ENCODE results near the gene FXR1. TPM values are rescaled to one million over a fixed set of nuclear protein-coding genes. Genes with fewer than 3 reads are reported as not detected.

The FXR1 gene
- total RNA-seq, 1 experiment from 2014 or later = 123 TPM

GRCh38 chr3:180888992-180889560, 23.4 kb upstream of the FXR1 start:
- Histone ChIP-seq H3K27me3 (ENCODE audit: low read length) (no peaks in the 10 kb centered on the region), H3K27ac (ENCODE audit: low read length) (no peak overlapping the region), H3K4me2 (ENCODE audit: low read depth, low read length, poor library complexity, severe bottlenecking) (no peak overlapping the region), H3K9me3 (ENCODE audit: low read length) (no peaks in the 10 kb centered on the region), H3K4me3 (ENCODE audit: low read length) (no peak overlapping the region), H4K20me1 (ENCODE audit: insufficient read depth, low read depth, low read length) (no peaks in the 10 kb centered on the region), H3K4me1 (ENCODE audit: low read length) (no peaks in the 10 kb centered on the region), H3K9ac (ENCODE audit: low read length) (no peak overlapping the region), H3K79me2 (ENCODE audit: low read length) (no peaks in the 10 kb centered on the region), H2AFZ (ENCODE audit: low read length) (no peak overlapping the region), H3K9me2 (replicated peaks; ENCODE audit: insufficient read depth, low read length) (no peaks in the 10 kb centered on the region), H3K36me3 (ENCODE audit: insufficient read depth, low read length) (no peaks in the 10 kb centered on the region)
- DNase-seq = no peak

GRCh38 chr3:180898572-180898971, 13.9 kb upstream of the FXR1 start:
- no peak overlapping the region for H3K4me3 ChIP-seq (ENCODE audit: low read length)
- DNase-seq = no peak
- H3K9me3 ChIP-seq (ENCODE audit: low read length) = no peaks in the 10 kb centered on the region
- no peak overlapping the region for H3K4me2 ChIP-seq (ENCODE audit: low read depth, low read length, poor library complexity, severe bottlenecking)
- H2AFZ ChIP-seq (ENCODE audit: low read length) = no peak overlapping the region
- H3K9me2 ChIP-seq (replicated peaks; ENCODE audit: insufficient read depth, low read length) = no peaks in the 10 kb centered on the region
- no peaks in the 10 kb centered on the region for H3K79me2 ChIP-seq (ENCODE audit: low read length)
- no peak overlapping the region for H3K27ac ChIP-seq (ENCODE audit: low read length)
- no peaks in the 10 kb centered on the region for H3K4me1 ChIP-seq (ENCODE audit: low read length)
- H4K20me1 ChIP-seq (ENCODE audit: insufficient read depth, low read depth, low read length) = no peaks in the 10 kb centered on the region
- no peaks in the 10 kb centered on the region for H3K27me3 ChIP-seq (ENCODE audit: low read length)
- H3K36me3 ChIP-seq (ENCODE audit: insufficient read depth, low read length) = no peaks in the 10 kb centered on the region
- H3K9ac ChIP-seq (ENCODE audit: low read length) = no peak overlapping the region

- Histone ChIP-seq H3K4me1 (ENCODE audit: low read length) (peaks cover 21% of the 10 kb centered on the region), H3K4me2 (ENCODE audit: low read depth, low read length, poor library complexity, severe bottlenecking) (no peak overlapping the region), H3K27me3 (ENCODE audit: low read length) (no peaks in the 10 kb centered on the region), H2AFZ (ENCODE audit: low read length) (no peak overlapping the region), H3K9me2 (replicated peaks; ENCODE audit: insufficient read depth, low read length) (no peaks in the 10 kb centered on the region), H3K27ac (ENCODE audit: low read length) (no peak overlapping the region), H3K36me3 (ENCODE audit: insufficient read depth, low read length) (peaks cover 4% of the 10 kb centered on the region), H3K79me2 (ENCODE audit: low read length) (peaks cover 24% of the 10 kb centered on the region), H3K9ac (ENCODE audit: low read length) (no peak overlapping the region), H4K20me1 (ENCODE audit: insufficient read depth, low read depth, low read length) (peaks cover 18% of the 10 kb centered on the region), H3K9me3 (ENCODE audit: low read length) (no peaks in the 10 kb centered on the region), H3K4me3 (ENCODE audit: low read length) (no peak overlapping the region)
- no peak for DNase-seq
These were observed 2.9 kb upstream of the FXR1 start for GRCh38 chr3:180909369-180910127.

- H3K27ac ChIP-seq (ENCODE audit: low read length) = no peak overlapping the region
- H2AFZ ChIP-seq (ENCODE audit: low read length) = no peak overlapping the region
- H4K20me1 ChIP-seq (ENCODE audit: insufficient read depth, low read depth, low read length) = peaks cover 31% of the 10 kb centered on the region
- no peak overlapping the region for H3K4me3 ChIP-seq (ENCODE audit: low read length)
- DNase-seq = no peak
- H3K27me3 ChIP-seq (ENCODE audit: low read length) = no peaks in the 10 kb centered on the region
- no peak overlapping the region for H3K4me2 ChIP-seq (ENCODE audit: low read depth, low read length, poor library complexity, severe bottlenecking)
- no peaks in the 10 kb centered on the region for H3K9me2 ChIP-seq (replicated peaks; ENCODE audit: insufficient read depth, low read length)
- H3K9me3 ChIP-seq (ENCODE audit: low read length) = no peaks in the 10 kb centered on the region
- peaks cover 17% of the 10 kb centered on the region for H3K36me3 ChIP-seq (ENCODE audit: insufficient read depth, low read length)
- no peak overlapping the region for H3K9ac ChIP-seq (ENCODE audit: low read length)
- peaks cover 37% of the 10 kb centered on the region for H3K79me2 ChIP-seq (ENCODE audit: low read length)
- peaks cover 27% of the 10 kb centered on the region for H3K4me1 ChIP-seq (ENCODE audit: low read length)
These were observed 1.6 kb upstream of the FXR1 start for GRCh38 chr3:180910823-180911222.

- H3K9ac ChIP-seq (ENCODE audit: low read length) = peak overlapping the region; percentile 100
- H3K4me2 ChIP-seq (ENCODE audit: low read depth, low read length, poor library complexity, severe bottlenecking) = peak overlapping the region; percentile 95
- no peaks in the 10 kb centered on the region for H3K27me3 ChIP-seq (ENCODE audit: low read length)
- peaks cover 31% of the 10 kb centered on the region for H4K20me1 ChIP-seq (ENCODE audit: insufficient read depth, low read depth, low read length)
- peak overlapping the region; percentile 74 for H3K27ac ChIP-seq (ENCODE audit: low read length)
- DNase-seq = peak; percentile 71
- H3K4me3 ChIP-seq (ENCODE audit: low read length) = peak overlapping the region; percentile 100
- no peaks in the 10 kb centered on the region for H3K9me3 ChIP-seq (ENCODE audit: low read length)
- no peaks in the 10 kb centered on the region for H3K9me2 ChIP-seq (replicated peaks; ENCODE audit: insufficient read depth, low read length)
- H3K4me1 ChIP-seq (ENCODE audit: low read length) = peaks cover 27% of the 10 kb centered on the region
- peaks cover 19% of the 10 kb centered on the region for H3K36me3 ChIP-seq (ENCODE audit: insufficient read depth, low read length)
- peak overlapping the region; percentile 98 for H2AFZ ChIP-seq (ENCODE audit: low read length)
- peaks cover 48% of the 10 kb centered on the region for H3K79me2 ChIP-seq (ENCODE audit: low read length)
These were observed 580 bp upstream of the FXR1 start for GRCh38 chr3:180911876-180912303.

GRCh38 chr3:180913581-180914404, 1.3 kb downstream of the FXR1 start:
- H3K27ac ChIP-seq (ENCODE audit: low read length) = no peak overlapping the region
- no peaks in the 10 kb centered on the region for H3K9me3 ChIP-seq (ENCODE audit: low read length)
- peaks cover 67% of the 10 kb centered on the region for H3K79me2 ChIP-seq (ENCODE audit: low read length)
- H2AFZ ChIP-seq (ENCODE audit: low read length) = no peak overlapping the region
- H3K36me3 ChIP-seq (ENCODE audit: insufficient read depth, low read length) = peaks cover 35% of the 10 kb centered on the region
- H3K4me3 ChIP-seq (ENCODE audit: low read length) = peak overlapping the region; percentile 100
- peak overlapping the region; percentile 100 for H3K9ac ChIP-seq (ENCODE audit: low read length)
- peaks cover 27% of the 10 kb centered on the region for H3K4me1 ChIP-seq (ENCODE audit: low read length)
- H3K4me2 ChIP-seq (ENCODE audit: low read depth, low read length, poor library complexity, severe bottlenecking) = peak overlapping the region; percentile 95
- peaks cover 35% of the 10 kb centered on the region for H4K20me1 ChIP-seq (ENCODE audit: insufficient read depth, low read depth, low read length)
- DNase-seq = no peak
- no peaks in the 10 kb centered on the region for H3K9me2 ChIP-seq (replicated peaks; ENCODE audit: insufficient read depth, low read length)
- H3K27me3 ChIP-seq (ENCODE audit: low read length) = no peaks in the 10 kb centered on the region

- H3K4me3 ChIP-seq (ENCODE audit: low read length) = no peak overlapping the region
- H3K4me1 ChIP-seq (ENCODE audit: low read length) = peaks cover 30% of the 10 kb centered on the region
- no peak overlapping the region for H2AFZ ChIP-seq (ENCODE audit: low read length)
- peaks cover 57% of the 10 kb centered on the region for H3K36me3 ChIP-seq (ENCODE audit: insufficient read depth, low read length)
- H3K4me2 ChIP-seq (ENCODE audit: low read depth, low read length, poor library complexity, severe bottlenecking) = no peak overlapping the region
- H3K27me3 ChIP-seq (ENCODE audit: low read length) = no peaks in the 10 kb centered on the region
- peaks cover 100% of the 10 kb centered on the region for H3K79me2 ChIP-seq (ENCODE audit: low read length)
- H4K20me1 ChIP-seq (ENCODE audit: insufficient read depth, low read depth, low read length) = peaks cover 49% of the 10 kb centered on the region
- no peak overlapping the region for H3K27ac ChIP-seq (ENCODE audit: low read length)
- H3K9me3 ChIP-seq (ENCODE audit: low read length) = no peaks in the 10 kb centered on the region
- DNase-seq = no peak
- H3K9ac ChIP-seq (ENCODE audit: low read length) = no peak overlapping the region
- H3K9me2 ChIP-seq (replicated peaks; ENCODE audit: insufficient read depth, low read length) = no peaks in the 10 kb centered on the region
These were observed 6.1 kb downstream of the FXR1 start for GRCh38 chr3:180918542-180918941.

- H3K36me3 ChIP-seq (ENCODE audit: insufficient read depth, low read length) = peaks cover 35% of the 10 kb centered on the region; the same call in 1 of the 2 replicates
- H3K9me2 ChIP-seq (replicated peaks; ENCODE audit: insufficient read depth, low read length) = no peaks in the 10 kb centered on the region
- no peak overlapping the region for H3K4me3 ChIP-seq (ENCODE audit: low read length)
- no peaks in the 10 kb centered on the region for H3K9me3 ChIP-seq (ENCODE audit: low read length)
- no peaks in the 10 kb centered on the region for H3K27me3 ChIP-seq (ENCODE audit: low read length)
- no peak overlapping the region for H3K4me2 ChIP-seq (ENCODE audit: low read depth, low read length, poor library complexity, severe bottlenecking)
- H3K4me1 ChIP-seq (ENCODE audit: low read length) = peaks cover 40% of the 10 kb centered on the region
- H3K9ac ChIP-seq (ENCODE audit: low read length) = no peak overlapping the region
- peaks cover 47% of the 10 kb centered on the region for H4K20me1 ChIP-seq (ENCODE audit: insufficient read depth, low read depth, low read length)
- no peak for DNase-seq
- H2AFZ ChIP-seq (ENCODE audit: low read length) = no peak overlapping the region
- peaks cover 100% of the 10 kb centered on the region for H3K79me2 ChIP-seq (ENCODE audit: low read length)
- no peak overlapping the region for H3K27ac ChIP-seq (ENCODE audit: low read length)
These were observed 9.8 kb downstream of the FXR1 start for GRCh38 chr3:180922242-180922641.
